ENCODE measurements around the gene PARVB. TPM values are rescaled to one million over a fixed set of nuclear protein-coding genes. Genes with fewer than 3 reads are reported as not detected.

The PARVB gene
- total and polyA plus RNA-seq, 7 experiments from 2014 or later, result 0.18 to 51.2 (median 4.2) TPM

GRCh38 chr22:44001521-44001920 is 22.6 kb upstream of the PARVB start:
- H3K9me3 ChIP-seq (ENCODE audit: control insufficient read depth in 2 of 3, low read length in 3 of 3), result no peaks in the 10 kb centered on the region
- no peak overlapping the region for H3K4me3 ChIP-seq (ENCODE audit: low read length)
- H3K27ac ChIP-seq (ENCODE audit: low read depth, low read length), result no peak overlapping the region
- intact Hi-C loops (cut with micrococcal nuclease), result no loop called here
- Mint-ChIP-seq H3K27ac (no peak overlapping the region), H3K4me1 (peaks cover 2 to 11% (median 8%) of the 10 kb centered on the region in 7 donors), H3K27me3 (no peaks in the 10 kb centered on the region), H3K36me3 (peaks cover 0 to 44% (median 14%) of the 10 kb centered on the region in 5 donors), H3K9me3 (peaks cover 0 to 2% (median 0%) of the 10 kb centered on the region in 11 donors), H3K4me3 (no peak overlapping the region)
- no peaks in the 10 kb centered on the region for H3K27me3 ChIP-seq (ENCODE audit: control insufficient read depth in 2 of 2, insufficient read depth in 2 of 2, low read length in 2 of 2)
- CTCF ChIA-PET, result no interaction called here
- H3K36me3 ChIP-seq (ENCODE audit: control insufficient read depth in 2 of 3, insufficient read depth in 3 of 3, low read length in 3 of 3), result peaks cover 0 to 18% (median 0%) of the 10 kb centered on the region in 3 experiments
- ATAC-seq (no peak), DNase-seq (no peak)
- H3K4me1 ChIP-seq (ENCODE audit: control insufficient read depth in 2 of 2, insufficient read depth in 2 of 2, low read length in 2 of 2), result no peaks in the 10 kb centered on the region
- POLR2A ChIA-PET, result no interaction called here

- H3K27ac ChIP-seq (ENCODE audit: low read depth, low read length), result no peak overlapping the region
- peaks cover 0 to 2% (median 0%) of the 10 kb centered on the region in 11 donors for H3K9me3 Mint-ChIP-seq
- ChIA-PET POLR2A (no interaction called here), CTCF (no interaction called here)
- peaks cover 0 to 45% (median 11%) of the 10 kb centered on the region in 5 donors for H3K36me3 Mint-ChIP-seq
- no peak overlapping the region for H3K4me3 Mint-ChIP-seq
- H3K4me1 Mint-ChIP-seq, result peaks cover 0 to 3% (median 2%) of the 10 kb centered on the region in 7 donors
- no peak overlapping the region for H3K4me3 ChIP-seq (ENCODE audit: low read length)
- no peak overlapping the region for H3K27ac Mint-ChIP-seq
- no peaks in the 10 kb centered on the region for H3K9me3 ChIP-seq (ENCODE audit: control insufficient read depth in 2 of 3, low read length in 3 of 3)
- no peaks in the 10 kb centered on the region for H3K27me3 Mint-ChIP-seq
- intact Hi-C loops (cut with micrococcal nuclease), result no loop called here
- no peak for ATAC-seq
- peaks cover 0 to 18% (median 0%) of the 10 kb centered on the region in 3 experiments for H3K36me3 ChIP-seq (ENCODE audit: control insufficient read depth in 2 of 3, insufficient read depth in 3 of 3, low read length in 3 of 3)
- H3K4me1 ChIP-seq (ENCODE audit: control insufficient read depth in 2 of 2, insufficient read depth in 2 of 2, low read length in 2 of 2), result no peaks in the 10 kb centered on the region
- no peaks in the 10 kb centered on the region for H3K27me3 ChIP-seq (ENCODE audit: control insufficient read depth in 2 of 2, insufficient read depth in 2 of 2, low read length in 2 of 2)
- DNase-seq, result no peak
Observed at GRCh38 chr22:44002324-44002723, 21.8 kb upstream of the PARVB start.

GRCh38 chr22:44002997-44003396 is 21.1 kb upstream of the PARVB start:
- peaks cover 0 to 46% (median 14%) of the 10 kb centered on the region in 5 donors for H3K36me3 Mint-ChIP-seq

GRCh38 chr22:44003405-44004103 is 20.5 kb upstream of the PARVB start:
- Mint-ChIP-seq H3K9me3 (peaks cover 0 to 2% (median 0%) of the 10 kb centered on the region in 11 donors), H3K36me3 (peaks cover 0 to 41% (median 10%) of the 10 kb centered on the region in 5 donors), H3K27ac (no peak overlapping the region), H3K4me1 (peaks cover 0 to 2% (median 0%) of the 10 kb centered on the region in 7 donors), H3K4me3 (no peak overlapping the region), H3K27me3 (no peaks in the 10 kb centered on the region)
- H3K27me3 ChIP-seq (ENCODE audit: control insufficient read depth in 2 of 2, insufficient read depth in 2 of 2, low read length in 2 of 2), result no peaks in the 10 kb centered on the region
- H3K4me1 ChIP-seq (ENCODE audit: control insufficient read depth in 2 of 2, insufficient read depth in 2 of 2, low read length in 2 of 2), result no peaks in the 10 kb centered on the region
- H3K4me3 ChIP-seq (ENCODE audit: low read length), result no peak overlapping the region
- no peaks in the 10 kb centered on the region for H3K9me3 ChIP-seq (ENCODE audit: control insufficient read depth in 2 of 3, low read length in 3 of 3)
- peaks cover 0 to 13% (median 0%) of the 10 kb centered on the region in 3 experiments for H3K36me3 ChIP-seq (ENCODE audit: control insufficient read depth in 2 of 3, insufficient read depth in 3 of 3, low read length in 3 of 3)
- POLR2A ChIA-PET, result no interaction called here
- H3K27ac ChIP-seq (ENCODE audit: low read depth, low read length), result no peak overlapping the region
- no peak for DNase-seq
- intact Hi-C loops (cut with micrococcal nuclease), result no loop called here
- no peak for ATAC-seq
- CTCF ChIA-PET, result interaction anchor here (1.7 kb wide), 1 partner anchor 10 kb away, joined by 6 read pairs; no protein-coding TSS in a partner anchor

More at GRCh38 chr22:44002997-44003396, 21.1 kb upstream of the PARVB start:
- Mint-ChIP-seq H3K4me3 (no peak overlapping the region), H3K4me1 (peaks cover 0 to 2% (median 0%) of the 10 kb centered on the region in 7 donors), H3K27me3 (no peaks in the 10 kb centered on the region), H3K9me3 (peaks cover 0 to 2% (median 0%) of the 10 kb centered on the region in 11 donors), H3K27ac (no peak overlapping the region)
- Histone ChIP-seq H3K4me1 (ENCODE audit: control insufficient read depth in 2 of 2, insufficient read depth in 2 of 2, low read length in 2 of 2) (no peaks in the 10 kb centered on the region), H3K27ac (ENCODE audit: low read depth, low read length) (no peak overlapping the region), H3K27me3 (ENCODE audit: control insufficient read depth in 2 of 2, insufficient read depth in 2 of 2, low read length in 2 of 2) (no peaks in the 10 kb centered on the region), H3K36me3 (ENCODE audit: control insufficient read depth in 2 of 3, insufficient read depth in 3 of 3, low read length in 3 of 3) (peaks cover 0 to 18% (median 0%) of the 10 kb centered on the region in 3 experiments), H3K4me3 (ENCODE audit: low read length) (no peak overlapping the region), H3K9me3 (ENCODE audit: control insufficient read depth in 2 of 3, low read length in 3 of 3) (no peaks in the 10 kb centered on the region)
- CTCF ChIA-PET, result no interaction called here
- ATAC-seq, result no peak
- no peak for DNase-seq
- intact Hi-C loops (cut with micrococcal nuclease), result no loop called here
- POLR2A ChIA-PET, result no interaction called here

- H3K4me1 ChIP-seq (ENCODE audit: control insufficient read depth in 2 of 2, insufficient read depth in 2 of 2, low read length in 2 of 2), result no peaks in the 10 kb centered on the region
- Mint-ChIP-seq H3K9me3 (peaks cover 0 to 2% (median 0%) of the 10 kb centered on the region in 11 donors), H3K36me3 (peaks cover 0 to 38% (median 7%) of the 10 kb centered on the region in 5 donors), H3K27ac (no peak overlapping the region), H3K4me3 (no peak overlapping the region), H3K27me3 (no peaks in the 10 kb centered on the region), H3K4me1 (peaks cover 0 to 2% (median 0%) of the 10 kb centered on the region in 7 donors)
- H3K27me3 ChIP-seq (ENCODE audit: control insufficient read depth in 2 of 2, insufficient read depth in 2 of 2, low read length in 2 of 2), result no peaks in the 10 kb centered on the region
- intact Hi-C loops (cut with micrococcal nuclease), result no loop called here
- no peak for ATAC-seq
- DNase-seq, result no peak
- CTCF ChIA-PET, result interaction anchor here (1.7 kb wide), 1 partner anchor 10 kb away, joined by 6 read pairs; no protein-coding TSS in a partner anchor
- H3K27ac ChIP-seq (ENCODE audit: low read depth, low read length), result no peak overlapping the region
- peaks cover 0 to 8% (median 0%) of the 10 kb centered on the region in 3 experiments for H3K36me3 ChIP-seq (ENCODE audit: control insufficient read depth in 2 of 3, insufficient read depth in 3 of 3, low read length in 3 of 3)
- POLR2A ChIA-PET, result no interaction called here
- H3K4me3 ChIP-seq (ENCODE audit: low read length), result no peak overlapping the region
- H3K9me3 ChIP-seq (ENCODE audit: control insufficient read depth in 2 of 3, low read length in 3 of 3), result no peaks in the 10 kb centered on the region
Observed at GRCh38 chr22:44004104-44004460, 20.0 kb upstream of the PARVB start.

- H3K4me3 ChIP-seq (ENCODE audit: low read length), result no peak overlapping the region
Observed at GRCh38 chr22:44005524-44005923, 18.6 kb upstream of the PARVB start.

More at GRCh38 chr22:44005524-44005923, 18.6 kb upstream of the PARVB start:
- Mint-ChIP-seq H3K36me3 (peaks cover 0 to 34% (median 4%) of the 10 kb centered on the region in 5 donors), H3K9me3 (peaks cover 0 to 2% (median 0%) of the 10 kb centered on the region in 11 donors), H3K4me1 (peaks cover 0 to 2% (median 0%) of the 10 kb centered on the region in 7 donors), H3K27me3 (no peaks in the 10 kb centered on the region), H3K27ac (no peak overlapping the region), H3K4me3 (no peak overlapping the region)
- POLR2A ChIA-PET, result no interaction called here
- no peaks in the 10 kb centered on the region for H3K9me3 ChIP-seq (ENCODE audit: control insufficient read depth in 2 of 3, low read length in 3 of 3)
- H3K36me3 ChIP-seq (ENCODE audit: control insufficient read depth in 2 of 3, insufficient read depth in 3 of 3, low read length in 3 of 3), result peaks cover 0 to 4% (median 0%) of the 10 kb centered on the region in 3 experiments
- DNase-seq, result no peak
- CTCF ChIA-PET, result interaction anchor here (1.7 kb wide), 1 partner anchor 12 kb away, joined by 6 read pairs; no protein-coding TSS in a partner anchor
- no peak overlapping the region for H3K27ac ChIP-seq (ENCODE audit: low read depth, low read length)
- intact Hi-C loops (cut with micrococcal nuclease), result no loop called here
- no peaks in the 10 kb centered on the region for H3K27me3 ChIP-seq (ENCODE audit: control insufficient read depth in 2 of 2, insufficient read depth in 2 of 2, low read length in 2 of 2)
- no peaks in the 10 kb centered on the region for H3K4me1 ChIP-seq (ENCODE audit: control insufficient read depth in 2 of 2, insufficient read depth in 2 of 2, low read length in 2 of 2)
- ATAC-seq, result peak; percentile 68

All from naive thymus-derived CD4-positive, alpha-beta T cell (primary cell).